Measurements from ENCODE around the gene TUFM.
"Not testable (repeated sequence)": the region's sequence is repeated elsewhere in the genome, so short reads cannot be mapped to it uniquely, and the experiment has no call there.

The TUFM gene

DNA sequence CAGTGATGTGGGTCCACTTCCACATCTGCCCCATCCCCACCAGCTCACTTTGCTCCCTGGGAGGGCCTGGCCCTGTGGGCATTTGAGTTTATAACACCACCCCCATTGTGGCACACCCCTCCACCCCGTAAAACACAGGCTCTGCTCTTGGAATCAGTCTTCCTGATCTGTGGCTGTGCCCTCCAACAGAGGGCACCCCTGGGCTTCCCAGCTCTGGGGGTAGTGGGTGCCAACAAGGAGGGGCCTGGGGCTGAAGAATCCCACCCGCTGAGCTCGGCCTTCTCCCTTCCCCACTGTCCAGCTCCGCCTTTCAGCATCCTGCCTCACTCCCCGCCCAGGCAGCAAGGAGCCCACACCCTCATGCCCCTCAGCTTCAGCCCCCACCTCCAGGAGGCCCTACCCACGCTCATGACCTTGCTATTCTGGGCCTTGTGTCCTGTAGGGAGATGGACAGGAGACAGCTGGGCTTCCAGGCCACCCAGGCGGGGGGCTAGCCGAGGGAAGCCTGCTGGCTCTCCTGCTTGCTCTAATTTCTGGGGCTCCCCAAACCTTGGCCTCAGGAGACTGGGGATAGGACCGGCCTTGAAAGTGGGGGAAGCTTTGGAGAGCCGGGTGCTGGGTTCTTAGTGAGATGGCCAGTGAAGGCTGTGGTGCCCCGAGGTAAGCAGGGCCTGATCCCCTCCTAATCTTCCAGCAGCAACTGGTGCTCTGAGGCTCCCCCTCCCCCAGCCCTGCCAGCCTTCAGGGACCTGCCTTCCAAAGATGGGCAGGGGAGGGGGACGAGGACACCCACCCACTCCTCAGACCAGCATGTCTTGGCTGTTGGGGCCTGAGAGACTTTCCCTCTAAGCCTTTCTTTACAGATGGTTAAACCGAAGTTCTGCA is 29.2 kb upstream of the TUFM start:
- DNase-seq: no peak

DNA sequence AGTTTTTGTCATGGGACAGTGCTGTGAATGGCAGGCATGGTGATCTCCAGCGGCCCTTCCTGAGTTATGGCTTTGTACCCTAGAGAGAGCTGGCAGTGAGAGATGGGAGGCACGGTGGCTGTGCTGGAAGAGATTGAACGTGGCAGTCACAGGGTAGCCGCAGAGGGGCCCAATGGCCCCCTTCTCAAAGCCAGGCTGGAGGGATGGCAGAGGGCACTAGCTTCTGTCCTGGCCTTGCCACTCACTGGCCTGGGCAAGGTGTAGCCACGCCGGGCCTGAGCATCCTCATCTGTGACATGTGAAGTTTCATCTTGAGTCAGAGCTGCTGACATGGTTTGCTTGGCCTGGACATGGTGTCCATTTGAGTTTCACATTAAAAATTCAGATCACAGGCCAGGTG is 28.3 kb upstream of the TUFM start:
- no peak for DNase-seq

DNA sequence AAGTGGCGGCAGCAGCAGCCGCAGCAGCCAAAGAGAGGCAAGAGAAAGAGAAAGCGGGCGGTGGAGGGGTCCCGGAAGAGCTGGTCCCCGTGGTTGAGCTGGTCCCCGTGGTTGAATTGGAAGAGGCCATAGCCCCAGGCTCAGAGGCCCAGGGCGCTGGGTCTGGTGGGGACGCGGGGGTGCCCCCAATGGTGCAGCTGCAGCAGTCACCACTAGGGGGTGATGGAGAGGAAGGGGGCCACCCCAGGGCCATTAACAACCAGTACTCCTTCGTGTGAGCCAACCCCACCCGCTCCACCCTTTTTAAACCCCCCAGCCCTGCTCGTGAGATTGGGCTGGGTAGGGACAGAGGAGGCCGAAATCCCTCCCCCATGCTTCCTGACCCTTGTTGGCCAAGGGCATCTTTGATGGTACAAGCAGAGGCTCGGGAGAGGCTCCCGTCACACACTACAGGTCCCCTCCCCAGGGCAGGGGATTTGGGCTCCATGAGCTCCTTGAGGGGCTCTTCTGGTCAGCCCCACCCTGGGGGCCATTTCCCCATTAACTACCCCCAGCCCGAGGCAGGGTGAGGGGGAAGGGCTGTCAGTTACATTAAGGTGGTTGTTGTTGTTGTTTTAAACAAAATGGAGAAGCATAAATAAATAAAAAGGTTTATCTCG is 27.5 kb upstream of the TUFM start:
- no peak for DNase-seq

DNA sequence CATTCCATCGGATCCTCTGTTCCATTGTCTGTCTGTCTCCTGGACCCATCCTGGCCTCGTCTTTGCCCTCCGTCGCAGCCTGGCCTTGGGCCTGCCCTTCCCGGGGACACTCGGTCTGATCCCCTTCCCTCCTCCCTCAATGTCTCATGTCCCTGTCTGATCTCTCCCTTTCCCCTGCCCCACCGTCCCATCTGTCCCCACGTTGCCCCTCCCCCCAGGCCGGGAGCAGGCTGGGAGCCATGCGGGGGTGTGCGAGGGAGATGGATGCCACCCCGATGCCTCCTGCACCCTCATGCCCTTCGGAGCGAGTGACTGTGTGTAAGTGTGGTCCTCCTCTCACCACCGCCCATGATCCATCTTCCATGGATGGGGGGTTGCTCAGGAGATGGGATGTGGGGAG is 26.8 kb upstream of the TUFM start:
- no peak for DNase-seq

DNA sequence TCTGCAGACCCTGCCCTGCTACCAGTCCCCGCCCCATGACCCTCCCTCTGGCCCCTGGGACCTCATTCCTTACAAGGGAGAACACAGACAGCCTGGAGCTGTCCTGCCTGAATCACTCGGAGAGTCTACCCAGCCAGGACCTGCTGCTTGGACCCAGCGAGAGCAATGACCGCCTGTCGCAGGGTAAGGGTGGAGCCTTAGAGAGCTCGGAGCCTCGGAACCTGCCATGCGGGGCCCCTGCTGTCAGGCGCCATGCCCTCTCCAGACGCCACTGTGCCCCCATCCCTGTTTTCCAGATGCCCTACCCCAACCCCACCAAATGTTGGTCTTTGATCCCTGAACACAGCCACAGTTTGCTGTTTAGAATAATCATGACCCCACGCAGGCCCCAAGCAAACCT is 23.1 kb upstream of the TUFM start:
- no peak for DNase-seq

DNA sequence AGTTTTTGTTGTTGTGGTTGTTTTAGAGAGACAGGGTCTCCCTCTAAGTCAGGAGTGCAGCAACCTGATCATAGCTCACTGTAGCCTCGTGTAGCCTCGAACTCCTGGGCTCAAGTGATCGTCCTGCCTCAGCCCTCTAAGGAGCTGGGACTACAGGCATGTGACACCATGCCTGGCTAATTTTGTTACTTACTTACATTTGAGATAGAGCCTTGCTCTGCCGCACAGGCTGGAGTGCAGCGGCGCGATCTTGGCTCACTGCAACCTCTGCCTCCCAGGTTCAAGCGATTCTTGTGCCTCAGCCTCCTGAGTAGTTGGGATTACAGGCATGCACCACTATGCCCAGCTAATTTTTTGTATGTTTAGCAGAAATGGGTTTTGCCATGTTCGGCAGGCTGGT is 21.5 kb upstream of the TUFM start:
- not testable (repeated sequence) for DNase-seq

DNA sequence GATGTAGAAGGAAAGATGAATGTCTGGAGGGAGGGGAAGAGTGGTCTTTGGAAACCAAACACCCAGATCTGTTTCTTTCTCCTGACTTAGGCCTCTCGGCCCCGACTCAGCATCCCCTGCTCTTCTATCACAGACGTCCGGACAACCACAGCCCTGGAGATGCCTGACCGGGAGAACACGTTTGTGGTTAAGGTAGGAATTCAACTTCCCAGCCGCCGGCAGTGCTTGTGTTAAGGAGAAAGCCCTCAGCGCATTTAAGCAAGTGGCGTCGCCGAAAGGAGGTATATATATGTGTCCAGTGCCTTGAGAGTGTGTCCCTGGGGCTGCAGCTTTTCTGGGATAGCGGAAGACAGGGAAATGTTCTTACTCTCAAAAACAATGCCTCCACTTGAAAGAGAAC is 21.1 kb upstream of the TUFM start:
- DNase-seq: no peak

DNA sequence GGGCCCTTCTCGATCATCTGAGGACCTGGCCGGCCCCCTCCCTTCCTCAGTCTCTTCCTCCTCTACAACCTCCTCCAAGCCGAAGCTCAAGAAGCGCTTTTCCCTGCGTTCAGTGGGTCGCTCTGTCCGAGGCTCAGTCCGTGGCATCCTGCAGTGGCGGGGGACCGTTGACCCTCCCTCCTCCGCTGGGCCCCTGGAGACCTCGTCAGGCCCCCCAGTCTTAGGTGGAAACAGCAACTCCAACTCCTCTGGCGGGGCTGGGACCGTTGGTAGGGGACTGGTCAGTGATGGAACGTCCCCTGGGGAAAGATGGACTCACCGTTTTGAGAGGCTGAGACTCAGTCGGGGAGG is 20.3 kb upstream of the TUFM start:
- DNase-seq: no peak

DNA sequence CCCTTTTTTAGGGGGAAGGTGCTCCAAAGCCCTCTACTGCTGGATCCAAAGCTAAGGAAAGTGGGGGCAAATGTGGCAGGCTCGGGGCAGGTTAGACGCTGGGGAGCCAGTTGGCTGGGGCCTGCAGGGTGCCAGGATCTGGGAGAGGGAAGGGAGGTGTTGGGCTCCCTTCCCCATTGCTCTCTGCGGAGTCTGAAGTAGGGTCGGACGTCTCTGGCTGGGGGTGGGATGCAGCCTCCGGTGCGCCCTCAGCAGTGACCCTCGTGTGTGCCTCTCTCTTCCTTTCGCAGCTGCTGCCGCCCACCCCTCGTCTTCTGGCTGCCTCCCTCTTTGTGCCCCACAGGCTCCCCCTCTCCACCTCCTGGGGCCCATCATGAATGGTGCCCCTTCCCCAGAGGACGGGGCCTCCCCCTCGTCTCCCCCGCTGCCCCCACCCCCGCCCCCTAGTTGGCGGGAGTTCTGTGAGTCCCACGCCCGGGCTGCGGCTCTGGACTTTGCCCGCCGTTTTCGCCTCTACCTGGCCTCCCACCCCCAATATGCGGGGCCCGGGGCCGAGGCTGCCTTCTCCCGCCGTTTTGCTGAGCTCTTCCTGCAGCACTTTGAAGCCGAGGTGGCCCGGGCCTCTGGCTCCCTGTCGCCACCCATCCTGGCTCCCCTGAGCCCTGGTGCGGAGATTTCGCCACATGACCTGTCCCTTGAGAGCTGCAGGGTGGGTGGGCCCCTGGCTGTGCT is 19.7 kb upstream of the TUFM start:
- DNase-seq: no peak

DNA sequence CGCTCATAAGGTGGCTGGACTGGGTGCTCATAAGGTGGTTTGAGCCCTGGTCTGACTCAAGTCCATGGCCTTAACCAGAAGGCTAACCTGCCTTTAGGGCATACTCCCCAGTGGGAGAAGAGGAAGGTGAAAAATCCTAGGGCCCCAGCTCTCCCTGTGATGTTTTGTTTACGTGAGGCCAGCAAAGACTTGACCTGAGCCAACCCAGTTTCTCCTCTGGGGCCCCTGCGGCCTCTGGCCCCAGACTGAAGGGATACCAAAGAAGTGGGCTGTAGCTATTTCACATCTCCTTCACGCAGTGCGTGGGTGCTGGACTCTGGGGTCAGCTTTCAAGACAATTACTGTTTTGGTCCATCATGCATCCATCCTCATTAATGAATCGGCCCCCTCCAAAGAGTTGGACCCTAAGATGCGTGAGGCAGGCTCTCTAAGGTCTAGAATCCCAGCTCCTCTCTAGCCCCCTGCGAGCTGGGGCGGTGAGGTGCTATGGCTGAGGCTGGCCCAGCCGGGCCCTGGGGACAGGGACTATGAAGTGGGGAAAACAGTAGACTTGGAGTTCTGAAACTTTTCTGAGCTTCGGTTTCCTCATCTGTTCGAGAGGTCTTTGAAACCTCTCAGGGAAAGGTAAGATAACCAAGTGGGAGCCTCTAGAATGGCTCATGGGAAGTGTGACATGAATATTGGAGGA is 19.0 kb upstream of the TUFM start:
- no peak for DNase-seq

DNA sequence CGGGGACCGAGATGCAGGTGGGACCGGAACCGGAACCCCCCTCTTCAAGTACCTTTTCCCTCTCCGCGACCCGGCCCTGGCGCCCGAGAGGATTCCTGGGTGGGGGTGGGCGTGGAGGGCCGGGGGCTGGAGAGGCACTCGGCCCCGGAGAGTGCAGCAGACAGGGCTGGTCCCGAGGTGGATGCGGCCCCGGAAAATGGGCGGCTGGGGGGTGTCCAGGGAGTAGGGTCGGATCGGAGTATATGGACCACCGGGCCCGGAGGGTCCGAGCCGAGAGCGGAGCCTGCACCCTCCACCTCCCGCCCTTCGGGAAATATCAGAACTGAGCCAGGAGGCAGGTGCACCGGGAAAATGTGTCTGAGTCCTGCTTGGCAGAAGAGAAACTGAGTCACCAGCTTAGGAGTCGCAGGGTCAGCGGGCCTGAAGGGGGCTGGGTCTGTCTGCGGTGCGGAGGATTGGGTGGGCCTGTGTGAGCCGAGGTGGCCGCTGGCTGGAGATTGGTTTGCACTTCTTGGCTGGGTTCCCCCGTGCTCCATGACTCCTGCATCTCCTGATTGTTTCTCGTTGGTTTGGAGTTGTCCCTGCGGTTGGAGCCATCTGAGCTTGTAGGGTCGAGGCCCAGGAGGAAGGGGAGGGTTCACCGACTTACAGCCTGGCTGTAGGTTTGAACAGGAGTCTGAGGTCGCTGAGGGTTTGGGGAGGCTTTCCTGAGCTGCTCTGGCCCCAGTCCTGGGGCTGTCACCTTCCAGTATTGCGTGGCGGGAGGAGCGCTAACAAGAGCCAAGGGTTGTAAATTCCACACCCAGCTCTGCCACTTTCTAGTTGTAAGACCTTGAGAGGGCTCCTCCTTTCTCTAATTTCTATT is 18.0 kb upstream of the TUFM start:
- no peak for DNase-seq

DNA sequence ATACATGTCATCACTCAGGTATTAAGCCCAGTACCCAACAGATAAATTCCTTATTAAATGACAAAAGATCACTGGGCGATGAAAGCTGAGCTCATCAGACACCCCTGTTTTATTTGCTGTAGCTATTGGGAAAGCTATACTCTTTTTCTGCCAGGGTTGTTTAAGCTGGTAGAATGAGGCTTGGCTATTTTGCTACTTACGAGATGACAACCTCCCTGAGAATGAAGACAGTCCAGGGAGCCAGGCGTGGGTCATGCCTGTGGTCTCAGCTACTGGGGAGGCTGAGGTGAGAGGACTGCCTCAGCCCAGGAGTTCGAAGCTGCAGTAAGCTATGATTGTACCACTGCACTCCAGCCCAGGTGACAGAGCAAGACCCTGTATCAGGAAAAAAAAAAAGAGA is 13.2 kb upstream of the TUFM start:
- DNase-seq: no peak

DNA sequence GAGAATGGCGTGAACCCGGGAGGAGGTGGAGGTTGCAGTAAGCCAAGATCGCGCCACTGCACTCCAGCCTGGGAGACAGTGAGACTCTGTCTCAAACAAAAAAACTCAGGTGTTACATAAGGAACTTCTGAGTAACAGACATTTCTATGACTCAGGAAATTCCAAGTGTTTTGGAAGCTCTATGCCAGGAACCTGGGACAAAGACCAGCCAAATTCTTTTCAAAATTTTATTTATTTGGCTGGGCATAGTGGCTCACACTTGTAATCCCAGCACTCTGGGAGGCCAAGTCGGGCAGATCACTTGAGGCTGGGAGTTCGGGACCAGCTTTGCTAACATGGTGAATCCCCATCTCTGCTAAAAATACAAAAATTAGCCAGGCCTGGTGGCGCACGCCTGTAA is 12.3 kb upstream of the TUFM start:
- no peak for DNase-seq

DNA sequence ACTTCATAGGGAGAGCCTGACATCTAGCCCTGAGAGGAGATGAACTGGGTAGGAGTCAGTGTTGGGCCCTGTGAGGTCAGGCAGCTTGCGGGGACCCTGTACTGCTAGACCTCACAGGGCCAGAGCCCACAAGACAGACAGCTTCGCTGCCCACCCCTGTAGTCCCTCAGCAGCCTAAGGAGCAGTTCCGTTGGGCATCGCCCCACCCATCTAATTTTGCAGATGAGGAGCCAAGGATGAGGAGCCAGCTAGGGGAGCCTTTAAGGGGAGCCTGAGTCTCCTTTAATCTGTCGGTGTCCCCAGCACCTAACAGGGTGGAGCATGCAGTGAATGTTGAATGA is 755 bp upstream of the TUFM start:
- no peak for DNase-seq

DNA sequence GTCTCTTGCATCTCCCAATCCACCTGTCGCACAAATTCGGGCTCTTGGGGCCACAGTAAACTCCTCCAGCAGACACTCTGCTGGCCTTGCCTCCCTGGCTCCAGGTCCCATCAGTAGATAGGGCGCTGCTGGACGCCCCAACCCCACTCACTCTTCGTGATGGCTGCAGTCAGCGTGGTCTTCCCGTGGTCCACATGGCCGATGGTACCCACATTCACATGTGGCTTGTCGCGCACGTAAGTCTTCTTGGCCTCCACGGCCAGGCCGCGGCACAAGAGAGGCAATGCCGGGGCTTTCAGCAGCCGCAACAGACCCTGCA is 428 bp downstream of the TUFM start:
- no peak for DNase-seq

DNA sequence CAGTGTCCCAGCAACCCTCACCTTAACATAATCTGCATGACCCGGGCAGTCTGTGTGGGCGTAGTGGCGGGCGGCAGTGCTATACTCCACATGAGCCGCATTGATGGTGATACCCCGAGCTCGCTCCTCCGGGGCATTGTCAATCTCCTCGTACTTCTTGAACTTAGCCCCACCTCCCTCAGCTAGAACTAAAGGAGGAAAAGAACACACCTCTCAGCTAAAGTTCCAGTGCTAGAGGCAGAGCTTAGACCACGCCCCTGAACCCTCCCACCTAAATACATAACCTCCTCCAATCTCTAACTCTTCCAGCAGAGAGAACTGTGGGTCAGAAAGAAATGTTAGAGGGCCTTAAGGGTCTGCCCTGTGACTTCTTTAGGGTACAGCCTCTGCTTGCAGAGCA is 855 bp downstream of the TUFM start:
- no peak for DNase-seq

DNA sequence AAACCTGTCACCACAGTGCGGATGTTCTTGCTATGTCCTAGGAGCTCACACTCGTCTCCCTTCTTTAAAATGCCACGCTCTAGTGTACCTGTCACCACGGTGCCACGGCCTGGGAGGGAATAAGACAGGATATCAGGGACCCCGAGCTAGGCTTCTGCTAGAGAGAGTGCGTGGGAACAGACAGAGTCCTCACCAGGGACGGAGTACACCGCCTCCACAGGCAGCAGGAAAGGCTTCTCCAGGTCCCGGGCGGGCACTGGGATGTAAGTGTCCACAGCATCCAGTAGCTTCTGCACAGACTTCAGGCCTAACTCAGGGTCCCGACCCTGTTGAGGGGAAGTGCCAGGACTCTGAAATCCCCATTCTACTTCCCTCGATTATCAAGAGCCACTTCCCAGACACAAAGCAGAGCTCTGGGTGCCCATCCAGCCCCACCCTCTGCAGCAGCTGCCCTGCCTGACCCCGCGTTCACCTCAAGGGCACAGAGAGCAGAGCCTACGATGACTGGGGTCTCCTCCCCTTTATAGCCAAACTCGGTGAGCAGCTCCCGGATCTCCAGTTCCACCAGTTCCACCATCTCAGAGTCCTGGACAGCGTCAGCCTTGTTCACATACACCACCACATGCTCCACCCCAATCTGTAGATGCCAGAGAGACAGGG is 1.8 kb downstream of the TUFM start:
- DNase-seq: no peak

DNA sequence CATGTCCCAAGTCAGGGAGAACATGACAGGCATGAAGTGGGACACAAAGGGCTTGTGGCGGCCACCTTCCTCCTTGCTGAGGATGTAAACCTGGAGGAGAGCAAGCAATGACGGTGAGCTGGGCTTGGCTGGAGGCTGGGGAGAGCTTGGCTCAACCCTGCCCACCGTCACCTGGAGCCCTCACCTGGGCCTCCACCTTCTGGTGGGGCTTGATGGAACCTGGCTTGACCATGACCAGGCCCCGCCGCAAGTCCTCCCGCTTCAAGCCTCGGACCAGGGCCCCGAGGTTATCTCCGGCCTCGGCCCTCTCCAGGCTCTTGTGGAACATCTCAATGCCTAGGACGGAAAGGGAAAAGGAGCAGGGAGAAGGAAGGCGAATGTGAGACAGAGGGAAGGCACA is 2.4 kb downstream of the TUFM start:
- no peak for DNase-seq

DNA sequence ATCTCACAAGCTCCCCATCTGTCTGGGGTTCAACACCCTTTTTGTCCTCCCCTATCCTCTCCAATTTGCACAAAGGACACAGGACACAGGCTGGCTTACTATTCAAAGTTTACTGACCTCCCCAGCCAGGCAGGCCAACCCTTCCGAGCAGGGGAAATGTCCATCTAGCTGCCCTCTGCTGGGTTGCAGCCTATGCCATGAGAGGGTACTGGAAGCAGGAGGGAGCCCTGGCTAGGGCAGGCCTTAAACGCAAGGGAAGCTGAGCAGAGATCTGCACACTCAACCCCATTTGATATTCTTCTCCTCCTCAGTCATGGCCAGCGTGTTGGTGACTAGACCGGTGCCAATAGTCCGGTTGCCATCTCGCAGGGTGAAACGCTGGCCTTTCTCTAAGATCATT is 3.5 kb downstream of the TUFM start:
- no peak for DNase-seq

DNA sequence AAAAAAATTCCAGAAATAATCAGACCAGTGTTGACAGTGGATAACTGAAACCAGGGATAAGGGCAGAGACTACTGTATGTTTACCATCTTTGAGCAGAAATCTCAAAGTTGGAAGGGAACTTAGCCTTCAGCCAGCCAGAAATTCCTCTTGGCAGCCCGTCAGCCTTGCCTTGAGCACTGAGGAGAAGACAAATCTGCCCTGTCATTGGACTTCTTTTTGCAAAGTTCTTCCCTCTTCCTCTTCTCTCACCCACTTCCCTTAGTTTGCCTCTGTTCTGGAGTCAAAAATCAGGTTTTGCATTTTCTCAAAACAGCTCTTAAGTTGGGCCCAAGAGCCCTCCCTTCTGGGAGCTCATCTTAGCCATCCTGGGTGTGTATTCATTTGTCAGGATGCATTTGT is 6.2 kb downstream of the TUFM start:
- no peak for DNase-seq

DNA sequence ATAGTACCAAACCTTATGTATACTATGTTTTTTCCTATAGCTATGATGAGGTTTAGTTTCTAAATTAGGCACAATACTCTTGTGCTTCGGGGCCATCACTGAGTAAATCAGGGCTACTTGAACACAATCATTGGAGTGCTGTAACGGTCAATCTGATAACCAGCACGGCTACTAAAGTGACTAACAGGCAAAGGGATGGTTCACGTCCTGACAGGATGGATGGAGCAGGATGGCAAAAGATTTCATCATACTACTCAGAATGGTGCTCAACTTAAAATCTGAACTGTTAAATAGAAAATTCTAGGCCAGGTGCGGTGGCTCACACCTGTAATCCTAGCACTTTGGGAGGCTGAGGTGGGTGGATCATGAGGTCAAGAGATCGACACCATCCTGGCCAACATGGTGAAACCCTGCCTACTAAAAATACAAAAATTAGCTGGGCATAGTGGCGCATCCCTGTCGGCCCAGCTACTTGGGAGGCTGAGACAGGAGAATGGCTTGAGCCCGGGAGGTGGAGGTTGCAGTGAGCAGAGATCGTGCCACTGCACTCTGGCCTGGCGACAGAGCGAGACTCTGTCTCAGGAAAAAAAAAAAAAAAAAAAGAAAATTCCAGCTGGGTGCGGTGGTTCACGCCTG is 7.0 kb downstream of the TUFM start:
- DNase-seq: no peak

DNA sequence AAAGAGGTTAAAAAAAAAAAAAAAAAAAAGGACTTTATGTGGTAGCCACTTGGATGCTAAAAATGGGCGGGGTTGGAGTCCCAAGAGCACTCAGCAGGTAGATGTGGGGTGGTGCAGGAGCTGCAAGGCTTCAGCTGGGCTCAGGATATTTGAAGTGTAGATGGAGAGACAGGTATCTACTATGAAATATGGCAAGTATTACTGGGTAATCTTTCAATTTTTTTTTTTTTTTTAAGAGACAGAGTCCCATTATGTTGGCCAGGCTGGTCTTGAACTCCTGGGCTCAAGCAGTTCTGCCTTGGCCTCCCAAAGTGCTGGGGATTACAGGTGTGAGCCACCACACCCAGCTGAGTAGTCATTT is 7.6 kb downstream of the TUFM start:
- no peak for DNase-seq
